Vagina (tissue), 2 donors: ENCODE measurements around the gene DYNLT1.

ENCODE experiments used
- POLR2A ChIP-seq, 2 donors: fragments of 450-650 bp; IDR thresholded peaks; one replicate each; pipeline ENCODE4 v1.6.1; 2017; ENCODE audit warnings: antibody characterized with exemption in 2 of 2, mild to moderate bottlenecking in 2 of 2, moderate library complexity in 2 of 2
- TF ChIP-seq, protein P1 (sequence below), 3 experiments: fragments of 450-650 bp in 2 of 3; fragments of 200-600 bp in 1 of 3; sonication (generic) in 1 of 3; IDR thresholded peaks; one replicate each; pipeline ENCODE4 v1.5.1; 2017 to 2019; ENCODE audit warnings: antibody characterized with exemption in 3 of 3, mild to moderate bottlenecking in 2 of 3, moderate library complexity in 2 of 3

- TF ChIP-seq, protein P1, sequence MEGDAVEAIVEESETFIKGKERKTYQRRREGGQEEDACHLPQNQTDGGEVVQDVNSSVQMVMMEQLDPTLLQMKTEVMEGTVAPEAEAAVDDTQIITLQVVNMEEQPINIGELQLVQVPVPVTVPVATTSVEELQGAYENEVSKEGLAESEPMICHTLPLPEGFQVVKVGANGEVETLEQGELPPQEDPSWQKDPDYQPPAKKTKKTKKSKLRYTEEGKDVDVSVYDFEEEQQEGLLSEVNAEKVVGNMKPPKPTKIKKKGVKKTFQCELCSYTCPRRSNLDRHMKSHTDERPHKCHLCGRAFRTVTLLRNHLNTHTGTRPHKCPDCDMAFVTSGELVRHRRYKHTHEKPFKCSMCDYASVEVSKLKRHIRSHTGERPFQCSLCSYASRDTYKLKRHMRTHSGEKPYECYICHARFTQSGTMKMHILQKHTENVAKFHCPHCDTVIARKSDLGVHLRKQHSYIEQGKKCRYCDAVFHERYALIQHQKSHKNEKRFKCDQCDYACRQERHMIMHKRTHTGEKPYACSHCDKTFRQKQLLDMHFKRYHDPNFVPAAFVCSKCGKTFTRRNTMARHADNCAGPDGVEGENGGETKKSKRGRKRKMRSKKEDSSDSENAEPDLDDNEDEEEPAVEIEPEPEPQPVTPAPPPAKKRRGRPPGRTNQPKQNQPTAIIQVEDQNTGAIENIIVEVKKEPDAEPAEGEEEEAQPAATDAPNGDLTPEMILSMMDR (IDR thresholded peaks at IDR 0.05), result no peak
- TF ChIP-seq POLR2A (IDR thresholded peaks at IDR 0.05), result no peak
Measured at GRCh38 chr6:158640519-158640918, 4.0 kb downstream of the DYNLT1 start.
